Measurements from ENCODE around the gene NFIA.
"Not testable (repeated sequence)": the region's sequence is repeated elsewhere in the genome, so short reads cannot be mapped to it uniquely, and the experiment has no call there.

NFIA gene

GRCh38 chr1:61254634-61255357, 172.4 kb downstream of the NFIA start:
- no peak for DNase-seq

- no peak for DNase-seq
Observed at GRCh38 chr1:61255358-61255703, 173.0 kb downstream of the NFIA start.

GRCh38 chr1:61259379-61260148, 177.2 kb downstream of the NFIA start:
- DNase-seq, result no peak

GRCh38 chr1:61260171-61260570, 177.8 kb downstream of the NFIA start:
- no peak for DNase-seq

GRCh38 chr1:61261595-61261994, 179.2 kb downstream of the NFIA start:
- no peak for DNase-seq

- no peak for DNase-seq
Observed at GRCh38 chr1:61263905-61264824, 181.8 kb downstream of the NFIA start.

GRCh38 chr1:61264825-61265242, 182.5 kb downstream of the NFIA start:
- DNase-seq, result no peak

- DNase-seq, result no peak
Observed at GRCh38 chr1:61265665-61266064, 183.3 kb downstream of the NFIA start.

- no peak for DNase-seq
Observed at GRCh38 chr1:61266738-61267137, 184.4 kb downstream of the NFIA start.

- DNase-seq, result no peak
Observed at GRCh38 chr1:61268546-61269240, 186.3 kb downstream of the NFIA start.

GRCh38 chr1:61269602-61270001, 187.2 kb downstream of the NFIA start:
- no peak for DNase-seq

GRCh38 chr1:61270107-61270506, 187.7 kb downstream of the NFIA start:
- DNase-seq, result no peak

- DNase-seq, result no peak
Observed at GRCh38 chr1:61270761-61271411, 188.5 kb downstream of the NFIA start.

- DNase-seq, result no peak
Observed at GRCh38 chr1:61271412-61271789, 189.0 kb downstream of the NFIA start.

GRCh38 chr1:61273167-61273705, 190.9 kb downstream of the NFIA start:
- DNase-seq, result no peak

GRCh38 chr1:61273861-61274260, 191.5 kb downstream of the NFIA start:
- DNase-seq, result no peak

- no peak for DNase-seq
Observed at GRCh38 chr1:61274939-61275338, 192.6 kb downstream of the NFIA start.

GRCh38 chr1:61276246-61276645, 193.9 kb downstream of the NFIA start:
- DNase-seq, result no peak

GRCh38 chr1:61277121-61277690, 194.8 kb downstream of the NFIA start:
- DNase-seq, result no peak

- DNase-seq, result not testable (repeated sequence)
Observed at GRCh38 chr1:61278503-61278902, 196.1 kb downstream of the NFIA start.

GRCh38 chr1:61278966-61279365, 196.6 kb downstream of the NFIA start:
- DNase-seq, result no peak

- no peak for DNase-seq
Observed at GRCh38 chr1:61279570-61279969, 197.2 kb downstream of the NFIA start.

All from activated gamma-delta T cell (primary cell).